HCT116 (cell line): ENCODE results near the gene LTA4H. TPM values are rescaled to one million over a fixed set of nuclear protein-coding genes. Genes with fewer than 3 reads are reported as not detected.

Experiments used
- ATAC-seq: fragments of 200-7000 bp; cut with Tn5 transposase; 2 replicates; pipeline ENCODE4 v1.9.1; 2020; ENCODE audit warnings: mild to moderate bottlenecking, moderate library complexity
- BruUV-seq: library from RNA; stranded (reverse); fragments of 400-500 nt; replicated peaks from 2 replicates; lab custom pipeline; 2021; lab: Mats Ljungman, UMichigan
- CTCF ChIA-PET: fragments of 300-600 bp; sonication (Branson Sonifier 250); formaldehyde crosslinking; loops from one replicate; lab custom pipeline; 2021; ENCODE audit warnings: antibody characterized with exemption; lab: Charles Lee
- POLR2A ChIA-PET: fragments of 300-600, 350-600 bp; sonication (Branson Sonifier 250); formaldehyde crosslinking; loops from one replicate; lab custom pipeline; 2021; ENCODE audit warnings: antibody characterized with exemption; lab: Charles Lee
- RAD21 ChIA-PET, 2 experiments: fragments of 300-600 bp; sonication (Branson Sonifier 250); formaldehyde crosslinking; loops; one replicate each; lab custom pipeline; 2023; ENCODE audit warnings: low total read pairs in 2 of 2; ENCODE audit not compliant: uncharacterized antibody in 2 of 2, unreplicated experiment in 2 of 2, low non-redundant PET in 1 of 2; lab: Charles Lee
- DNase-seq: peaks from one replicate; pipeline ENCODE4 v3.0.0-alpha.2; 2010; ENCODE audit warnings: low read depth, low spot score
- H2AFZ ChIP-seq: fragments of 200-600 bp; shearing (Covaris generic), sonication (generic); 2 replicates; pipeline ENCODE4 v1.6.1; 2017; ENCODE audit warnings: low read depth, mixed run types, mixed read lengths, antibody characterized with exemption, low read length; ENCODE audit not compliant: poor library complexity, severe bottlenecking
- H3K27ac ChIP-seq: 2 replicates; pipeline ENCODE4 v1.5.1; 2012; ENCODE audit warnings: low read depth, low read length
- H3K27me3 ChIP-seq: fragments of 200-600 bp; sonication (generic); 2 replicates; pipeline ENCODE4 v1.6.1; 2016; ENCODE audit warnings: mixed run types, low read length, mixed read lengths; ENCODE audit not compliant: insufficient read depth
- H3K36me3 ChIP-seq, 2 experiments: fragments of 200-500 bp in 1 of 2; fragments of 200-600 bp in 1 of 2; sonication (Bioruptor generic) in 1 of 2; sonication (generic) in 1 of 2; 2 replicates each; pipeline versions ENCODE4 v1.5.1 to v1.6.1; 2014 to 2016; ENCODE audit warnings: low read length in 2 of 2, inconsistent platforms in 1 of 2, mixed read lengths in 1 of 2, mixed run types in 1 of 2; ENCODE audit not compliant: insufficient read depth in 2 of 2, control insufficient read depth in 1 of 2
- H3K4me1 ChIP-seq, 2 experiments: fragments of 200-600 bp in 1 of 2; sonication (generic) in 1 of 2; 2 replicates each; pipeline versions ENCODE4 v1.5.1 to v1.6.1; 2012 to 2017; ENCODE audit warnings: low read length in 2 of 2, inconsistent platforms in 1 of 2, mild to moderate bottlenecking in 1 of 2, mixed read lengths in 1 of 2, mixed run types in 1 of 2, moderate library complexity in 1 of 2; ENCODE audit not compliant: insufficient read depth in 2 of 2, control insufficient read depth in 1 of 2
- H3K4me2 ChIP-seq: fragments of 200-600 bp; sonication (generic); 2 replicates; pipeline ENCODE4 v1.6.1; 2017; ENCODE audit warnings: mixed run types, low read length, mixed read lengths
- H3K4me3 ChIP-seq, 2 experiments: fragments of 200-600 bp in 1 of 2; sonication (generic) in 1 of 2; replicated peaks in 1 of 2; 2 replicates each; pipeline ENCODE4 v1.5.1; 2011 to 2016; ENCODE audit warnings: low read length in 2 of 2, control low read depth in 1 of 2, low read depth in 1 of 2, mild to moderate bottlenecking in 1 of 2, mixed read lengths in 1 of 2, mixed run types in 1 of 2
- H3K79me2 ChIP-seq: fragments of 200-600 bp; sonication (generic); 2 replicates; pipeline ENCODE4 v1.6.1; 2017; ENCODE audit warnings: mild to moderate bottlenecking, mixed run types, low read length, moderate library complexity, mixed read lengths; ENCODE audit not compliant: insufficient read depth
- H3K9ac ChIP-seq: fragments of 200-600 bp; sonication (generic); 2 replicates; pipeline ENCODE4 v1.6.1; 2016; ENCODE audit warnings: low read length, mixed read lengths
- H3K9me2 ChIP-seq: fragments of 200-600 bp; sonication (generic), shearing (Covaris generic); 2 replicates; pipeline ENCODE4 v1.6.1; 2017; ENCODE audit warnings: mixed run types, mild to moderate bottlenecking, moderate library complexity; ENCODE audit not compliant: insufficient read depth
- H3K9me3 ChIP-seq, 2 experiments: fragments of 200-500 bp in 1 of 2; fragments of 200-600 bp in 1 of 2; sonication (Bioruptor generic) in 1 of 2; sonication (generic) in 1 of 2; 2 replicates each; pipeline ENCODE4 v1.6.1; 2014 to 2017; ENCODE audit warnings: low read length in 2 of 2, mixed read lengths in 2 of 2, inconsistent platforms in 1 of 2, low read depth in 1 of 2, mild to moderate bottlenecking in 1 of 2, mixed run types in 1 of 2, moderate library complexity in 1 of 2; ENCODE audit not compliant: control insufficient read depth in 1 of 2, insufficient read depth in 1 of 2
- H4K20me1 ChIP-seq: fragments of 200-600 bp; sonication (generic), shearing (Covaris generic); 2 replicates; pipeline ENCODE4 v1.6.1; 2017; ENCODE audit warnings: mixed run types, mild to moderate bottlenecking, moderate library complexity; ENCODE audit not compliant: insufficient read depth
- FOSL1 ChIP-seq: IDR thresholded peaks from 2 replicates; pipeline ENCODE4 v1.6.1; 2012; ENCODE audit warnings: low read depth
- SRF ChIP-seq: IDR thresholded peaks from 2 replicates; pipeline ENCODE4 v1.6.1; 2012; ENCODE audit warnings: low read depth
- intact Hi-C: fragments of 100-400 bp; cut with micrococcal nuclease; formaldehyde crosslinking; loops from 2 replicates; pipeline ENCODE4 v1.10.0; 2022
- total RNA-seq: library from RNA; stranded (reverse); gene quantifications from one replicate; pipeline ENCODE4 v1.2.1, GENCODE V29; 2021; ENCODE audit not compliant: unreplicated experiment

Gene LTA4H
- total RNA-seq, 1 experiment from 2014 or later = 163 TPM

DNA sequence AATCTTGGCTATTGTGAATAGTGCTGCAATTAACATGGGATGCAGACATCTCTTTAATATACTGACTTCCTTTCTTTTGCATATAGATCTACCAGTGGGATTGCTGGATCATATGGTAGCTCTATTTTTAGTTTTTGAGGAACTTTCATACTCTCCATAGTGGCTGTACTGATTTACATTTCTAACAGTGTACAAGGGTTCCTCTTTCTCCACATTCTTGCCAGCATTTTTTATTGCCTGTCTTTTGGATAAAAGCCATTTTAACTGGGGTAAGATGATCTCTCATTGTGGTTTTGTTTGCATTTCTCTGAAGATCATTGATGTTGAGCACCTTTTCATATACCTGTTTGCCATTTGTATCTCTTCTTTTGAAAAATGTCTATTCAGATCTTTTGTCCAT, 83.9 kb downstream of the LTA4H start:
- H2AFZ ChIP-seq = no peak overlapping the region
- H3K4me1 ChIP-seq = no peaks in the 10 kb centered on the region
- no peaks in the 10 kb centered on the region for H3K9me2 ChIP-seq
- no peak overlapping the region for H3K4me3 ChIP-seq
- no peak for ATAC-seq
- no peaks in the 10 kb centered on the region for H3K27me3 ChIP-seq
- BruUV-seq = no TSS peak
- ChIA-PET CTCF (no interaction called here), RAD21 (no interaction called here), POLR2A (interaction anchor here (1.1 kb wide), 1 partner anchor 9 kb away, joined by 3 read pairs; the partner anchor contains the start of gene CCDC38)
- H3K27ac ChIP-seq = no peak overlapping the region
- TF ChIP-seq SRF = no peak
- TF ChIP-seq FOSL1 = no peak
- no peak overlapping the region for H3K9ac ChIP-seq
- H4K20me1 ChIP-seq = no peaks in the 10 kb centered on the region
- no peaks in the 10 kb centered on the region for H3K36me3 ChIP-seq
- intact Hi-C loops = no loop called here
- H3K4me2 ChIP-seq = no peak overlapping the region
- H3K79me2 ChIP-seq = no peaks in the 10 kb centered on the region
- DNase-seq = no peak
- H3K9me3 ChIP-seq = no peaks in the 10 kb centered on the region

Other genes starting within 250 kb of the LTA4H start
- 4.3 TPM for gene NTN4, start 244.8 kb downstream of the LTA4H start, total RNA-seq
- 56.3 TPM for gene SNRPF, start 176.6 kb downstream of the LTA4H start, total RNA-seq
- gene CCDC38, start 93.0 kb downstream of the LTA4H start, total RNA-seq = 0.27 TPM
- 3.0 TPM for gene AMDHD1, start 92.3 kb downstream of the LTA4H start, total RNA-seq
- 1.8 TPM for gene HAL, start 39.2 kb downstream of the LTA4H start, total RNA-seq
- gene ELK3, start 158.8 kb upstream of the LTA4H start, total RNA-seq = 45.6 TPM